DND-41 (cell line): ENCODE measurements around the gene ZNHIT1.

Experiments
- EZH2 ChIP-seq: IDR thresholded peaks from 3 replicates; pipeline ENCODE4 v1.6.1; 2012; ENCODE audit warnings: borderline replicate concordance, low read depth, mild to moderate bottlenecking, moderate library complexity, low read length, inconsistent platforms; ENCODE audit not compliant: severe bottlenecking
- TF ChIP-seq, protein P1 (sequence below): IDR thresholded peaks from 2 replicates; pipeline ENCODE4 v1.5.1; 2012; ENCODE audit warnings: borderline replicate concordance, low read length, moderate library complexity, mild to moderate bottlenecking; ENCODE audit not compliant: poor library complexity, severe bottlenecking; ENCODE audit errors: extremely low read depth

DNA sequence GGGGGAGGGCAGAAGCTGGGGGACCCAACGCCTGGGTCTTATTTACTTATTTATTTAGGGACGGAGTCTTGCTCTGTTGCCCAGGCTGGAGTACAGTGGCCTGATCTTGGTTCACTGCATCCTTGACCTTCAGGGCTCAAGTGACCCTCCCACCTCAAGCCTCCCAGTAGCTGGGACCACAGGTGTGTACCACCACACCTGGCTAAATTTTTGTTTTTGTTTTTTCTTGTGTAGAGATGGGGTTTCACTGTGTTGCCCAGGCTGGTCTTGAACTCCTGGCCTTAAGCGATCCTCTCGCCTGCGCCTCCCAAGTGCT, 15.4 kb upstream of the ZNHIT1 start:
- TF ChIP-seq, protein P1, sequence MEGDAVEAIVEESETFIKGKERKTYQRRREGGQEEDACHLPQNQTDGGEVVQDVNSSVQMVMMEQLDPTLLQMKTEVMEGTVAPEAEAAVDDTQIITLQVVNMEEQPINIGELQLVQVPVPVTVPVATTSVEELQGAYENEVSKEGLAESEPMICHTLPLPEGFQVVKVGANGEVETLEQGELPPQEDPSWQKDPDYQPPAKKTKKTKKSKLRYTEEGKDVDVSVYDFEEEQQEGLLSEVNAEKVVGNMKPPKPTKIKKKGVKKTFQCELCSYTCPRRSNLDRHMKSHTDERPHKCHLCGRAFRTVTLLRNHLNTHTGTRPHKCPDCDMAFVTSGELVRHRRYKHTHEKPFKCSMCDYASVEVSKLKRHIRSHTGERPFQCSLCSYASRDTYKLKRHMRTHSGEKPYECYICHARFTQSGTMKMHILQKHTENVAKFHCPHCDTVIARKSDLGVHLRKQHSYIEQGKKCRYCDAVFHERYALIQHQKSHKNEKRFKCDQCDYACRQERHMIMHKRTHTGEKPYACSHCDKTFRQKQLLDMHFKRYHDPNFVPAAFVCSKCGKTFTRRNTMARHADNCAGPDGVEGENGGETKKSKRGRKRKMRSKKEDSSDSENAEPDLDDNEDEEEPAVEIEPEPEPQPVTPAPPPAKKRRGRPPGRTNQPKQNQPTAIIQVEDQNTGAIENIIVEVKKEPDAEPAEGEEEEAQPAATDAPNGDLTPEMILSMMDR: no peak
- no peak for TF ChIP-seq EZH2
